Epidermal melanocyte (primary cell): ENCODE results near the gene NLRP3.
"Not testable (repeated sequence)": the region's sequence is repeated elsewhere in the genome, so short reads cannot be mapped to it uniquely, and the experiment has no call there.

Source experiments
- DNase-seq: peaks from one replicate; pipeline ENCODE4 v3.0.0; 2011; ENCODE audit warnings: low spot score; ENCODE audit not compliant: insufficient read length

NLRP3 gene

DNA sequence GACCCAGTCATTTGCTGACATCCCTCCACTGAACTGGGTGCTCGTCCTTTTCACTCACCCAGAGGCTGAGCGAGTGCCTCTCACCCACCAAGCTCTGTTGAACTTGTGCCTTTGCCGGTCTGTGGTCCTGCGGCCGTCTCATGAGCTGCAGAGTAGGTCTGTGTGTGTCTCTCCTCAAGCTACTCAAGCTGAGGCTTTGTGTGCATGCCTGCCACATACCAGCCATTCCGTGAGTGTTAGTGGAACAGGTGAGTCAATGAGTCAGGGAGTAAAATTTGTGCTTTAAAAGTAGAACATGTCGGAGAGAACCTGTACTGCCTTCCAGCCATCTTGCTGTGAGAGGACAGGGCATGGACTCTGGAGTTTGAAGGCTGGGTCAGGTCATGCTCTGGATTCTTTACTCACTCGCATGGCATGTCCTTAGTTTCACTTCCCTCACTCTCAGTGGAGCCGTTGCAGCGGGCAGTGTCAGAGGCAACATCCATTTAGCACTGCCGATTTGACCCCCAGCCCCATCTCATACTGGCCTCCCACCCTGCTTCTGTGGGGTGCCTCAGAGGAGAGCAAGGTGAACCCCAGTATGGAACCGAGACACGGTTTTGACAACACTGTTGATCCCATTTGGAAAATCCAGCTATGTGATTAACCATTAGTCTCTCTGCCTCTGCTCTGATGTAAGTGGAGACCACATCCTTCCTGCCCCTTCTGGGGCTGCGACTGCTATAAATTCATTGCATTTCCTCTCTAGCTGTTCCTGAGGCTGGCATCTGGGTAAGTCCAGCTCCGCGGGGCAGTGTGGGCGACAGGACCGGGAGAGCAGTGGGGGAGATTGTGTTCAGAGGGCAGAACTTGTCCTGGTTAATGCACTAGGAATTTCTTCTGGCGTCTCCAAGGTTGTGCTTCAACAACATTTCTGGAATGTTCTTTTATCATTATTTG lies at the start of gene NLRP3:
Gene NLRP3, plus strand, starts transcription at position 751 of the 939 bp plus-strand sequence. CDS start 2,628 bp downstream, outside the sequence.
- DNase-seq: no peak

DNA sequence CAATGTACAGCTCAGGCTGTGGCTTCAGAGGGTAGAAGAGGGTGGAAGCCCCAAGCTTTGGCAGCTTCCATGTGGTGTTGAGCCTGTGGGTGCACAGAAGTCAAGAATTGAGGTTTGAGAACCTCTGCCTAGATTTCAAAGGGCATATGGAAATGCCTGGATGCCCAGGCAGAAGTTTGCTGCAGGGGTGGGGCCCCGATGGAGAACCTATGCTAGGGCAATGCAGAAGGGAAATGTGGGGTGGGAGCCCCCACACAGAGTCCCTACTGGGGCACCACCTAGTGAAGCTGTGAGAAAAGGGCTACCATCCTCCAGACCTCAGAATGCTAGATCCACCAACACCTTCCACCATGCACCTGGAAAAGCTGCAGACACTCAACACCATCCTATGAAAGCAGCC lies 49.6 kb upstream of the NLRP3 start:
- not testable (repeated sequence) for DNase-seq

DNA sequence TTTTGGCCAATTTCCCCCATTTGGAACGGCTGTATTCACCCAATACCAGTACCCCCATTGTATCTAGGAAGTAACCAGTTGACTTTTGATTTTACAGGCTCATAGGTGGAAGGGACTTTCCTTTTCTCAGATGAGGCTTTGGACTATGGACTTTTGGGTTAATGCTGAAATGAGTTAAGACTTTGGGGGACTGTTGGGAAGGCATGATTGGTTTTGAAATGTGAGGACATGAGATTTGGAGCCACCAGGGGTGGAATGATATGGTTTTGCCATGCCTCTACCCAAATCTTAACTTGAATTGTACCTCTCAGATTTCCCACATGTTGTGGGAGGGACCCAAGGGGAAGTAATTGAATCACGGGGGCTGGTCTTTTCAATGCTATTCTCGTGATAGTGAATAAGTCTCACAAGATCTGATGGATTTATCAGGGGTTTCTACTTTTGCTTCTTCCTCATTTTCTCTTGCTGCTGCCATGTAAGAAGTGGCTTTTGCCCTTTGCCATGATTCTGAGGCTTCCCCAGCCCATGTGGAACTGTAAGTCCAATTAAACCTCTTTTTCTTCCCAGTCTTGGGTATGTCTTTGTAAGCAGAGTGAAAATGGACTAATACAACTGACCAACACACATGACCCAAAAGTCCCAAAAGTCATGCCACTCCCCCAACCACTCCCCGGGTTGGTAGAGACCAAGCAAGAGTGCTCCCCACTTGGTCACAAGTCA lies 48.9 kb upstream of the NLRP3 start:
- DNase-seq: no peak

DNA sequence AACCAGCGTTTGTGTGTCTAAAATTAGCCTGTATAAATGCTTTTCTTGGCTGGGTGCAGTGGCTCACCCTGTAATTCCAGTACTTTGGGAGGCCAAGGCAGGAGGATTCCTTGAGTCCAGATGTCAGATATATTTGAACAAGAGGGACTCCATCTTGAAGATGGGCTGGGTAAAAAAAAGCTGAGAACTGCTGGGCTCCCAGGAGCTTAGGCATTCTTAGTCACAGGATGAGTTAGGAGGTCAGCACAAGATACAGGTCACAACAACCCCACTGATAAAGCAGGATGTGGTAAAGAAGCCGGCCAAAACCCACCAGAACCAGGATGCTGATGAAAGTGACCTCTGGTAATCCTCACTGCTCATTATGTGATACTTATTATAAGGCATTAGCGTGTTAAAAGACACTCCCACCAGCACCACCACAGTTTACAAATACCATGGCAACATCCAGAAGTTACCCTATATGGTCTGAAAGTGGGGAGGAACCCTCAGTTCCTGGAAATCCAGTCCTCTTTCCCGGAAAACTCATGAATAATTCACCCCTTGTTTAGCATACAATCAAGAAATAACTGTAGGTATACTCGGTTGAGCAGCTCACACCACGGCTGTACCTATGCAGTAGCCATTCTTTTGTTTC lies 48.1 kb upstream of the NLRP3 start:
- DNase-seq: no peak

DNA sequence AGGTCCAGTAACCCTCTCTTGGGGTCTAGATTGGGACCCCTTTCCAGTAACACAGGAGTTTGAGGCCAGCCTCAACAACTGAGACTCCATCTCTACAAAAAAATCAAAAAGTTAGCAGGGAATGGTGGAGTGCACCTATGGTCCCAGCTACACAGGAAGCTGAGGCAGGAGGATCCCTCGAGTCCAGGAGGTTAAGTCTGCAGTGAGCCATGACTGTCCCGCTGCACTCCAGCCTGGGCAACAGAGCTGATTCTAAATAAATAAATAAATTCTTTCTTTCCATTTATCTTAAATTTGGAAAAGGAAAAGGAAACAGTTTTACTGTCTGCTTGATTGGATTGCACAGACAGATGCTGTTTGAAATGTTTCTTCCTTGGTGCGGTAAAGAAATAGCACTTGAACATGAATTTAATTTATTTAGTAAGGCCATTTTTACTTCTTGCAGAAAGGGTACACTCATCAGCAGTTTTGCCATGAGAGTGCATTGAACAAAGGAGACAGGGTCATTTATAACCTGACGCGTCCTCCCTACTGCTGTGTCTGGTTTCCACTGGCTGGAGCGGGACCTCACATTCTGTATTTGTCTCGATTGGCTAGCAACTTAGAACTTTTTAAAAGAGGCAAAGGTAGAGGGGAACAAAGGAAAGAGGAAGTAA lies 47.4 kb upstream of the NLRP3 start:
- no peak for DNase-seq

DNA sequence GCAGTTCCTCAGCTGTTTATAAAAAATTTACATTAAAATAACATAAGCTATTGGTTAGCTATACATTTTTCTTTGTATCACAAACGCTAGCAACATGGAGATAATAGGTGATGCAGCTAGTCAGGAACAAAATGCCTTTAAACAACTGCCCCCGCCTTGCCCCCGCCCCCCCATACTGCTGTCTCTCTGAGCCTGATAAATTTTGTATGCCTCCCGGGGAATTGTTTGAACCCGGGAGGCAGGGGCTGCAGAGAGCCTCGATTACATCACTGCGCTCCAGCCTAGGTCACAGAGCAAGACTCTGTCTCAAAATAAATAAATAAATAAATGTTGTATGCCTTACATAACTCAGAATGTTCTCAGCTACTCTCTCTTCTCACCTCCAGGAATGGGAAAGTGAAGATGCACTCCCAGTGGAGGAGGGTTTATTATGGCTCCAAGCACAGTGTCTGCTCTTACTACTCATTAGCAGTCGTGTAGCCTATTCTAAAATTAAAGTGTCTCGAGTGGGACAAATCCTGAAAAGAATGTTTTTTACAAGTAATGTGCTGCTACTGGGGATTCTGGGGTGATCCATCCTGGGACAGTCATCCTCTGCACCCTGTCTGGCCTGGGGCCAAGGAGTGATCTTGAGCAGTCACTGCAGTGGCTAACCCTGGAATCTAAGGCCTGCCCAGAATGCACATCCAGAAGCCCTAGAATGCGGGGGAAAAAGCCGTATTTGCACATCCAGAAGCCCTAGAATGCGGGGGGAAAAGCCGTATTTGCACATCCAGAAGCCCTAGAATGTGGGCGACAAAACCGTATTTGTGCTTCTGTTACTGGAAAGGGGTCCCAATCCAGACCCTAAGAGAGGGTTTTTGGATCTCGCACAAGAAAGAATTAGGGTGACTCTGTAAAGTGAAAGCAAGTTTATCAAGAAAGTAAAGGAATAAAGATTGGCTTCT lies 44.9 kb upstream of the NLRP3 start:
- DNase-seq: no peak

DNA sequence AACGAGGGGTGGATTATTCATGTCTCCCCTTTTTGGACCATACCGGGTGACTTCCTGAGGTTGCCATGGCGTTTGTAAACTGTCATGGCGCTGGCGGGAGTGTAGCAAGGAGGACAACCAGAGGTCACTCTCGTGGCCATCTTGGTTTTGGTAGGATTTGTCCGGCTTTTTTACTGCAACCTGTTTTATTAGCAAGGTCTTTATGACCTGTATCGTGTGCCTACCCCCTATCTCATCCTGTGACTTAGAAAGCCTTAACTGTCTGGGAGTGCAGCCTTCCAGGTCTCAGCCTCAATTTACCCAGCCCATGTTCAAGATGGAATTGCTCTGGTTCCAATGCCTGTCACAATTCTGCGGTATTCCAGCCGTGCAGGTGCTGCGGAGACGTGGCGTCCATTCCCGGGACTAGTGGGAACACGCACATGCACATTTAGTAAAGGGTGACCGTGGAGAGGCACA lies 44.1 kb upstream of the NLRP3 start:
- DNase-seq: no peak

DNA sequence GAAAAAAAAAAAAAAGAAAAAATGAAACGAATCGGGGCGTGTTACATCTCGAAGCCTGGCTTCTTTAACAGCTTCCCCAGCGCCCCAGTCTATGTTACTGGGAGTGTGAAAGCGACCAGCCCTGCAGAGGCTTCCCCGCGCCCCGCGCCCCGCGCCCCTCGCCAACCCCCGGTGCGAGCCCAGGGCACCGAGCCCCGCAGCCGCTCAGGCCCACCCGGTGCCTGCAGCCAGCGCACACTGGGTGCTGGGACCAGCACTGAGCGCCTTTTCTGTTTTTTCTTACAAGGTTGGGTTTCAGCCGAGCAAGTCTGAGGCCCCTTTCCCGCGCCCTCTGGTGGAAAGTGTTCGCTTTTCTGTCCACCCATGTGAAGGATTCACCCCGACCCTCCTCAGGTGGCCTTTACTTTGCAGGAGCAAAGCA lies 42.2 kb upstream of the NLRP3 start:
- DNase-seq: no peak

DNA sequence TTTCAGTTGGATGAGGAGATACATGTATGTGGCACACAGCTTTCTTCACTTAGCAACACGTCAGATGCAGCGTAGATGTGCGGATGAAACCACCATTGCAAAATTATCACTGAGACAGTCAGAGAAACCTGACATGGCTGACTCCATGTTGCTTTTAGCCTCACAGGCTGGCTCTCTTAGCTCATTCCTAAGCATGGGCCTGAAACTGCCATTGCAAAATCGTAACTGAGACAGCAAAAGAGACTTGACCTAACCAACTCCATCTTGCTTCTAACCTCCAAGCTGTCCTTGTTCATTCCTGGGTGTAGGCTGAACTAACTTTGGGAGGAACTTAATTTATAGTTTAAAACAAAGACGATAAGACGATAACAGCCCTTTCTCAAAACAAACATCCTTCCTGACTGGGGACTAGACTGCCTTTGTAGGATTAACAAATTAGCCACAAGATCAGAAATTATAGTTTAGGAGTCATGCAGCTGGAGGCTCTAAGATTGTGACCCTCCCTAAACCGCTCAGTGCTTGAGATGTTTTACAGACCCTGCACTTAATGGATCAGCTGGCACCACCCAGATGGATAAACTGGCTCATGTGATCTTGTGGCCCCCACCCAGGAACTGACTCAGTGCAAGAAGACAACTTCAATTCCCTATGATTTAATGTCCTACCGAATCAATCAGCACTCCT lies 41.2 kb upstream of the NLRP3 start:
- DNase-seq: not testable (repeated sequence)

DNA sequence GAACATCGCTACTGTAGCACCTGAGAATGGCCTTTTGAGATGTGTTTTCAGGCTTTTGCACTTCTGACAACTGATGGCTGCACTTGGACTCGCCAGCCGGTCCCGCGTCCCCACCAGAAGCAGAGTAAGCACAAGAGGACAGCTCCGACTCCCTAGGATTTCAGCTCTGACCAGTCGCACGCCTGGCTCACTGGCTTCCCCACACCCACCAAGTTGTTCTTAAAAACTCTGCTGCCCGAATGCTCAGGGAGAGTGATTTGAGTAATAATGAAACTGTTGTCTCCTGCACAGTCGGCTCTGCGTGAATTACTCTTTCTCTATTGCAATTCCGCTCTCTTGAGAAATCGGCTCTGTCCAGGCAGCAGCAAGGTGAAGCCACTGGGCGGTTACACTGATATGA lies 40.2 kb upstream of the NLRP3 start:
- DNase-seq: no peak

DNA sequence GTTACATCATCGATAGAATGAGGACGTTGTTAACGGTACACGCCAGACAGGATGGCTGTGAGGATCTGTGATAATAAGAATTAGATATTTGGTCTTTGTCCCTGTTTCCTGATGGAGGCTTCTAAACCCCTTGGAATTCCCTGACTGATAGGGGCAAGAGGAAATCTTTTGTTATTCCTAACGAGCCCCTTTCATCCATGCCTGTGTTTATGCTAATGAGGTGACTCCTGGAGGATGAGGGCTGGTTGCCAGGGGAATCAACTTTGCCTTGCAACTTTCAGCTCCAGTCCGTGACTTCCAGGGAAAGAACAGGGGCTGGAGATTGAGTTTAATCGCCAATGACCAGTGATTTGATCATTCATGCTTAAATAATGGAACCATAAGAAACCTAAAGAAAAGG lies 39.3 kb upstream of the NLRP3 start:
- no peak for DNase-seq

DNA sequence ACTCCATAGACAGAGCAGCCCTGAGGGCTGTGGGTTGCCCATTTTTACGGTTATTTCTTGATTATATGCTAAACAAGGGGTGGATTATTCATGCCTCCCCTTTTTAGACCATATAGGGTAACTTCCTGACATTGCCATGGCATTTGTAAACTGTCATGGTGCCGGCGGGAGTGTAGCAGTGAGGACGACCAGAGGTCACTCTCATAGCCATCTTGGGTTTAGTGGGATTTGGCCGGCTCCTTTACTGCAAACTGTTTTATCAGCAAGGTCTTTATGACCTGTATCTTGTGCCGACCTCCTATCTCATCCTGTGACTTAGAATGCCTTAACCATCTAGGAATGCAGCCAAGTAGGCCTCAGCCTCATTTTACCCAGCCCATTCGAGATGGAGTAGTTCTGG lies 38.3 kb upstream of the NLRP3 start:
- not testable (repeated sequence) for DNase-seq

DNA sequence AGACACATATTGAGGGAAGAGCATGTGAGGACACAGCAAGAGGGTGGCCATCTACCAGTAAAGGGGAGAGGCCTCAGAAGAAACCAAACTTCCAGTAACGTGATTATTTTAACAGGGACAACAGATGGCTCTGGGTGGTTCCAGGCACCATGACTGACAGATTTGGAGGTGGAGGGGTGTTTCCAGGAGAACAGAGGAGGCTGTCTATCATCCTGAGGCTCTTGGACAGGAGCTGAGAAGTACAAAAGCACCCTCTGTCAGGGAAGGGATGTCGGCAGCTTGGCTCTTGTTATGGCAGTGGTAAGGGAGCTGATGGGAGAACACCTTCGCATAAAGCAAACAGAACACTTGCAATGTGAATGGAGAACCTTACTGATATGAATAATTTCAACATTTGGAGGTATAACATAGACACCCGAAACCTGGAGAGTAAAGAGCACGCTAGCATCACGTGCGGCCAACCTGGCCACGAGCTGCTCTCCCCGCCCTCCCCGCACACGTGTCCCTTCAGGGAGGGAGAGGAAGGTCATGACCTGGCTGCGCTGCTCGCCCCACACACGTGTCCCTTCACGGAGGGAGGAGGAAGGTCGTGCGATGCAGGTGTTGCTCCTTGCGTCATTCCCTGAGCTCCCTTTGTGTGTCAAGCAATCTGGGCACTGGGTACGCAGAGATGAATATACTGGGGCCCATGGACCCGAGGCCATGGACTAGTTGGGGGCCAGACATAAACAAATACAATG lies 37.5 kb upstream of the NLRP3 start:
- DNase-seq: no peak

DNA sequence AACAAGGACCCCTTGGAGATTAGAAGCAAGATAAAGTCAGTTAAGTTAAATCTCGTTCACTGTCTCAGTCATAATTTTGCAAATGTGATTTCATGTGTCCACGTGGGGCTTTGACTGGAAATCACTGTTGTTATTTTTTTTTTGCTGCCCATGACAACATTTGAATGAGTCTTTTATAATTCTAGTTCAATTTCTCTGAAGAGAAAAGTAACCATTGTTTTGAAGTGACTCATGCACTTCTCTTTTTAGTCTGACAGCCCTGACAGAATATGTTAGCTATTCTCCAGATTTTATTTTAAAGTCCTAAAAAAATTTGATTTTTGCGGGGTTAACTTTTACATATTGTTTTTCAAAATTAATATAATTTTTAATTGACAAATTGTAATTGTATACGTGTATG lies 30.7 kb upstream of the NLRP3 start:
- DNase-seq: no peak

DNA sequence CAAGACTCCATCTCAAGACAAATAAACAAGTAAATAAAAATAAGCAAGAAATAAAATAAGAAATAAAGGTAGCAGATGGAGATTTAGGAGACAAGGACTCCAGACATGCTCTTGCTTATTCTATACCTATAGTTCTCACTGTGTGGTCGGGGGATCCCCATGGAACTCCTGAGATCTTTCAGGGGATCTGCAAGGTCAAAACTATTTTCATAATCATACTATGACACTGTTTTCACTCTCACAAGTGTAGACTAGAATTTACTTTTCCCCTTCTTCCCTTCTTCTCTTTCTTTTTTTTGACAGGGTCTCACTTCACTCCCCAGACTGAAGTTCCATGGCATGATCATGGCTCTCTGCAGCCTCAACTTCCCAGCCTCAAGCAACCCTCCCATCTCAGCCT lies 29.8 kb upstream of the NLRP3 start:
- DNase-seq: no peak

DNA sequence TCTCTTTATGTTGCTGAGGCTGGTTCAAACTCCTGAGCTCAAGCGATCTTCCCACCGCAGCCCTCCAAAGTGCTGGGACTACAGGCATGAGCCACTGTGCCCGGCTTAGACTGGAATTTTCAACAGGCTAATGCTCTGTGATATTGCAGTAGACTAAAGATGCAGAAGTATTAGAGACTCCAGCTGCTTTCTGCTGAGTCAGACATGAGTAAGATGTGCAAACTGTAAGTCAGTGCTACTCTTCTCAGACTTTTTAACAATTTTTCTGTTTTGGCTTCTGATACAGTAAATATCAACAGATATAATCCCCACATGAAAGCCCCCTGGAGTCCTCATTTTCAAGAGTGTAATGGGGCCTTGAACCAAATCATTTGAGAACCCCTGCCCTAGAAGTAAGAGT lies 29.3 kb upstream of the NLRP3 start:
- DNase-seq: no peak

DNA sequence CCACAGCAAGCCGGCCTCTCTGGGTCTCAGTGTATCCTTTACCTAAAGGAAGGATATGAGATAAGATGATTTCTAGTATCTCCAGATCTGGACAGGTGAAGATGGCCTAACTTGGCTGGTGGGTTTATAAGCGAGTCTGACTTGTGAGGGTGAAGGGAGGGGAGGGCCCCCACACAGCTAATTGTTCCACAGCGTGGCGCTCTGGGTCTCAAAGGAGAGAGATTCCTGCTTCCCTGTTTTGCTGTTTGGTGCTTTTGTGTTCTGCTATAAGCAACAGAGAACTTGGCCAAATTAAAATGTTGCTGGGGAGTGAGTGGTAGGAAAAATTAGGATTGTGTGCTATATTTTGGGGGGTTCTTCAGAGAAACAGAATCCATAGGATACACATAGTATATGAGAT lies 28.9 kb upstream of the NLRP3 start:
- DNase-seq: no peak

DNA sequence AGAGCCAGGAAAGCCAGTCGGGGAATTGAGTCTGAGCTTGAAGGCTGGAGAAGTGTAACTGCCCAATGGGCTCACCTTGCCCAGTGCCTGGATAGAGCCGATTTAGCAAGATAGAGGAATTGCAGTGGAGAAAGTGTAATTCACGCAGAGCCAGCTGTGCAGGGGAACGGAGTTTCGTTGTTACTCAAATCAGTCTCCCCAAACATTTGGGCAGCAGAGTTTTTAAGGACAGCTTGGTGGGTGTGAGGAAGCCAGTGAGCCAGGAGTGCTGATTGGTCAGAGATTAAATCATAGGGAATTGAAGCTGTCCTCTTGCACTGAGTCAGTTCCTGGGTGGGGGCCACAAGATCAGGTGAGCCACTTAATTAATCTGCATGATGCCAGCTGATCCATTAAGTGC lies 28.4 kb upstream of the NLRP3 start:
- DNase-seq: no peak
